Measurements from ENCODE around the gene SPACA6. TPM values are rescaled to one million over a fixed set of nuclear protein-coding genes. Genes with fewer than 3 reads are reported as not detected.
"Not testable (repeated sequence)": the region's sequence is repeated elsewhere in the genome, so short reads cannot be mapped to it uniquely, and the experiment has no call there.

SPACA6 gene
- total RNA-seq, 6 experiments from 2014 or later, result 0.98 to 4.7 (median 2.3) TPM

DNA sequence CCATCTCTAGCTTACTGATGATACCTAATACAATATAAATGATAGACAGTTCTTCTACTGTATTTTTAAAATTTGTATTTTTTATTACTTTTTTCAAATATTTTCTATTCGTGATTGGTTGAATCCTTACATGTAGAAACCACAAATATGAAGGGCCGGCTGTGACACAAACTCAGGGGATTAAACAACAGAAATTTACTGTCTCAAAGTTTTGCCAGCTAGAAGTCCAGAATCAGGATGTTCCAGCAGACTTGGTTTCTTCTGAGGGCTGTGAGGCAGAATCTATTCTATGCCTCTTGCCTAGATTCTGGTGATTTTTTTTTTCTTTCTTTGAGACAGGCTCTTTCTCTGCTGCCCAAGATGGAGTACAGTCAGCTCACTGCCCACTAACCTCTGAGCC, 44.8 kb downstream of the SPACA6 start:
- WGBS (ENCODE audit: insufficient coverage, low coverage, low lambda C conversion rate, missing lambda C conversion rate), result 48% methylated on average over 2 of the region's 2 CpGs
- ATAC-seq, result no peak

DNA sequence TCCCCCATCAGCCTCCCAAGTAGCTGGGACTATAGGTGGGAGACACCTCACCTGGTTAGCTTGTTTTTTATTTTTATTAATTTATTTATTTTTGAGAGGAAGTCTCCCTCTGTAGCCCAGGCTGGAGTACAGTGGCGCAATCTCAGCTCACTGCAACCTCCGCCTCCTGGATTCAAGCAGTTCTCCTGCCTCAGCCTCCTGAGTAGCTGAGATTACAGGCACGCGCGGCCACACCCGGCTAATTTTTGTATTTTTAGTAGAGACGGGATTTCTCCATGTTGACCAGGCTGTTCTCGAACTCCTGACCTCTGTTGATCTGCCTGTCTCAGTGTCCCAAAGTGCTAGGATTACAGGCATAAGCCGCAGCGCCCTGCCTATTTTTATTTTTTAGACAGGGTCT, 45.4 kb downstream of the SPACA6 start:
- WGBS (ENCODE audit: insufficient coverage, low coverage, low lambda C conversion rate, missing lambda C conversion rate), result 84% methylated on average over 10 of the region's 10 CpGs
- H3K4me3 ChIP-seq; H3K36me3 ChIP-seq; H3K9me3 ChIP-seq; DNase-seq; ATAC-seq; H3K27ac ChIP-seq; intact Hi-C loops (cut with DNase I); H3K27me3 ChIP-seq; H3K4me1 ChIP-seq: not testable (repeated sequence)

More for the DNA sequence above, 44.8 kb downstream of the SPACA6 start:
- TF ChIP-seq, protein P1, sequence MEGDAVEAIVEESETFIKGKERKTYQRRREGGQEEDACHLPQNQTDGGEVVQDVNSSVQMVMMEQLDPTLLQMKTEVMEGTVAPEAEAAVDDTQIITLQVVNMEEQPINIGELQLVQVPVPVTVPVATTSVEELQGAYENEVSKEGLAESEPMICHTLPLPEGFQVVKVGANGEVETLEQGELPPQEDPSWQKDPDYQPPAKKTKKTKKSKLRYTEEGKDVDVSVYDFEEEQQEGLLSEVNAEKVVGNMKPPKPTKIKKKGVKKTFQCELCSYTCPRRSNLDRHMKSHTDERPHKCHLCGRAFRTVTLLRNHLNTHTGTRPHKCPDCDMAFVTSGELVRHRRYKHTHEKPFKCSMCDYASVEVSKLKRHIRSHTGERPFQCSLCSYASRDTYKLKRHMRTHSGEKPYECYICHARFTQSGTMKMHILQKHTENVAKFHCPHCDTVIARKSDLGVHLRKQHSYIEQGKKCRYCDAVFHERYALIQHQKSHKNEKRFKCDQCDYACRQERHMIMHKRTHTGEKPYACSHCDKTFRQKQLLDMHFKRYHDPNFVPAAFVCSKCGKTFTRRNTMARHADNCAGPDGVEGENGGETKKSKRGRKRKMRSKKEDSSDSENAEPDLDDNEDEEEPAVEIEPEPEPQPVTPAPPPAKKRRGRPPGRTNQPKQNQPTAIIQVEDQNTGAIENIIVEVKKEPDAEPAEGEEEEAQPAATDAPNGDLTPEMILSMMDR (IDR thresholded peaks at IDR 0.05), result no peak
- no peak for TF ChIP-seq POLR2A (IDR thresholded peaks at IDR 0.05)
- Histone ChIP-seq H3K4me3 (no peak overlapping the region), H3K36me3 (no peaks in the 10 kb centered on the region), H3K9me3 (no peaks in the 10 kb centered on the region), H3K27me3 (no peaks in the 10 kb centered on the region), H3K27ac (no peak overlapping the region), H3K4me1 (no peaks in the 10 kb centered on the region)
- DNase-seq, result no peak
- intact Hi-C loops (cut with DNase I), result no loop called here

DNA sequence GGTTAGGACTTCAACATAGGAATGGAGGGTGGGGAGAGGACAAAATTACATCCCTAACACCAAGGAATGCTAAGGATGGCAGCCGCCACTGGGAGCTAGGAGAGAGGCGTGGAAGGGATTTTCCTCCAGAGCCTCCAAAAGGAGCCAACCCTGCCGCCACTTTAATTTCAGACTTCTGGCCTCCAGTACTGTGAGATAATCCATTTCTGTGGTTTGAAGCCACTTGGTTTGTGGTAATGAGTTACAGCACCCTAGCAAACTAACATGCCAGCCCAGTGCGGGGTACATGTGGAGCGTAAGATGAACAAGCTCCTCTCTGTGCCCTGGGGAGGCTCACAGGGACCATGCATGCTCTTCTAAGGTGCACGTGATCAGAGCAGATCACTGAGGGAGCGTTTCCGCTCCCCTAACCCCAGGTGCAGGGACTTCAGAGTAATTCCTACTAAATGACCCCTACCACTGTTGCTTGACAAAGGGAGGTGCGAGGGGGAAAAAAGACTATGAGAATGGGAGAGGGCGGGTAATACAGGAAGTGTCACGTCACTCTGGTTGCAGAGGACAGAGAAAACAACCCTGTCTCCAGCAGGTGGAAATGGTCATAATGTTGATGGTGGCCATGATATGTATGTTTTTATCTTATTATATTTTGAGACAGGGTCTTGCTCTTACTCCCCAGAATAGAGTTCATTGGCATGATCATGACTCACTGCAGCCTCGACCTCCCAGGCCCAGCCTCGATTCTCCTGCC, 46.5 kb downstream of the SPACA6 start:
- Histone ChIP-seq H3K27me3 (no peaks in the 10 kb centered on the region), H3K36me3 (no peaks in the 10 kb centered on the region), H3K4me3 (no peak overlapping the region), H3K9me3 (no peaks in the 10 kb centered on the region), H3K4me1 (no peaks in the 10 kb centered on the region), H3K27ac (no peak overlapping the region)
- TF ChIP-seq, protein P1 (IDR thresholded peaks at IDR 0.05), result no peak
- TF ChIP-seq POLR2A (IDR thresholded peaks at IDR 0.05), result no peak
- ATAC-seq, result no peak
- WGBS (ENCODE audit: insufficient coverage, low coverage, low lambda C conversion rate, missing lambda C conversion rate), result 49% methylated on average over 8 of the region's 13 CpGs
- DNase-seq, result no peak
- intact Hi-C loops (cut with DNase I), result no loop called here

DNA sequence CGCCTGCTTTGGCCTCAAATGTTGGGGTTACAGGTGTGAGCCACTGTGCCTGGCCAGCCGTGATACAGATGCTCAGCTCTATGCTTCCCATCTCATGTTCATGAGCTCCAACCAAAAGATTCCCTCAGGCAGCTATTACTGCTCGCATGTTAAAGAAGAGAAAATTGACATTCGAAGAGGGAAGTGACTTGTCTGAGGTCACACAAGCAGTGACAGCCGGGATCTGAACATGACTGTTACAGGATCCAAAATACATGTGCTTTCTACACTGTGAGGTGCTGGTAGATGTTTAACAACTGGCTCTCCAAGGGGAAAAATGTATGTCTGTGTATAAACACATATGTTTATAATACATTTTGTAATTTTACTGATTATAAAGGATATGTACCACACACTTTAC, 47.2 kb downstream of the SPACA6 start:
- WGBS (ENCODE audit: insufficient coverage, low coverage, low lambda C conversion rate, missing lambda C conversion rate), result 52% methylated on average over 5 of the region's 5 CpGs
- Histone ChIP-seq H3K4me3 (no peak overlapping the region), H3K27ac (no peak overlapping the region), H3K27me3 (no peaks in the 10 kb centered on the region), H3K9me3 (no peaks in the 10 kb centered on the region), H3K36me3 (no peaks in the 10 kb centered on the region), H3K4me1 (no peaks in the 10 kb centered on the region)
- DNase-seq (no peak), ATAC-seq (no peak)
- TF ChIP-seq, protein P1 (IDR thresholded peaks at IDR 0.05), result no peak
- TF ChIP-seq POLR2A (IDR thresholded peaks at IDR 0.05), result no peak
- intact Hi-C loops (cut with DNase I), result no loop called here

DNA sequence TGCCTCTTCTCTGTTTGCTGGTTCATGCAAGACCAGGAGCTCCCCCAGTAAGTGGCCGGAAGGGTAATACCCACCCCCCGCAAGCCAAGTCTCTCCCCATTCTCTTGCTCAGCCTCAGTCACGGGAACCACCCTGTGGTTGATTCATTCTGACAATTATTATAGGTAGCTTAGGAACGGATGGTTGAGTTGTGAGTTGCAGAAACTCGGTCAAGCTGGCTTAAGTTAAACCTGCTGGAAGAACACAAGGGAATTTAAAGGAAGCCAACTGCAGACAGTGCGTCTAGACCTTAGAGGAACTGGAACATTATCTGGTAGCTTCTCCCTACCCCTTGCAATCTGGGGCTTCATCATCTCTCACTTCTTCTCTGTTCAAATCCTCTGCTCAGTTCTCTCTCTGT, 49.7 kb downstream of the SPACA6 start:
- no peaks in the 10 kb centered on the region for H3K27me3 ChIP-seq
- no peaks in the 10 kb centered on the region for H3K36me3 ChIP-seq
- TF ChIP-seq, protein P1 (IDR thresholded peaks at IDR 0.05), result no peak
- no peak for TF ChIP-seq POLR2A (IDR thresholded peaks at IDR 0.05)
- H3K4me3 ChIP-seq, result no peak overlapping the region
- no peaks in the 10 kb centered on the region for H3K9me3 ChIP-seq
- intact Hi-C loops (cut with DNase I), result no loop called here
- WGBS (ENCODE audit: insufficient coverage, low coverage, low lambda C conversion rate, missing lambda C conversion rate), result 25% methylated on average over 3 of the region's 6 CpGs
- no peak overlapping the region for H3K27ac ChIP-seq
- DNase-seq, result no peak
- peak in 2 of 4 donors; percentile 40 to 52 for ATAC-seq
- H3K4me1 ChIP-seq, result no peaks in the 10 kb centered on the region
